Suppressor macrophage treated with lipopolysaccharide for 1 hour (primary cell): ENCODE results near the gene TIAM2.

Experiments
- DNase-seq, 3 donors: peaks; one replicate each; pipeline ENCODE4 v3.0.0-alpha.2; 2020 to 2022

The TIAM2 gene

GRCh38 chr6:155241966-155242365, 246.9 kb downstream of the TIAM2 start:
- DNase-seq, result no peak

GRCh38 chr6:155244434-155244833, 249.3 kb downstream of the TIAM2 start:
- DNase-seq, result no peak

GRCh38 chr6:155245193-155245592, 250.1 kb downstream of the TIAM2 start:
- DNase-seq, result no peak

- no peak for DNase-seq
Measured at GRCh38 chr6:155245831-155246230, 250.7 kb downstream of the TIAM2 start.

- no peak for DNase-seq
Measured at GRCh38 chr6:155246825-155247224, 251.7 kb downstream of the TIAM2 start.

- DNase-seq, result no peak
Measured at GRCh38 chr6:155247618-155248007, 252.5 kb downstream of the TIAM2 start.

- DNase-seq, result peak; percentile 47 to 63 (median 57)
Measured at GRCh38 chr6:155248008-155249001, 253.2 kb downstream of the TIAM2 start.

- DNase-seq, result no peak
Measured at GRCh38 chr6:155250701-155251381, 255.7 kb downstream of the TIAM2 start.

GRCh38 chr6:155252581-155252980, 257.5 kb downstream of the TIAM2 start:
- DNase-seq, result no peak

- no peak for DNase-seq
Measured at GRCh38 chr6:155253337-155253736, 258.2 kb downstream of the TIAM2 start.

GRCh38 chr6:155254139-155254538, 259.0 kb downstream of the TIAM2 start:
- DNase-seq, result no peak

- DNase-seq, result no peak
Measured at GRCh38 chr6:155256122-155256795, 261.1 kb downstream of the TIAM2 start.

- no peak for DNase-seq
Measured at GRCh38 chr6:155257796-155258195, 262.7 kb downstream of the TIAM2 start.

GRCh38 chr6:155259204-155259603, 264.1 kb downstream of the TIAM2 start:
- no peak for DNase-seq

GRCh38 chr6:155259897-155260296, 264.8 kb downstream of the TIAM2 start:
- DNase-seq, result no peak

- DNase-seq, result no peak
Measured at GRCh38 chr6:155260686-155261085, 265.6 kb downstream of the TIAM2 start.

GRCh38 chr6:155261111-155261900, 266.2 kb downstream of the TIAM2 start:
- no peak for DNase-seq

GRCh38 chr6:155262655-155263054, 267.5 kb downstream of the TIAM2 start:
- no peak for DNase-seq

GRCh38 chr6:155263373-155264063, 268.4 kb downstream of the TIAM2 start, which contains the start of gene CLDN20:
TSS of gene CLDN20 (plus strand) at chr6:155264013. CDS start at chr6:155275720, 11,707 bp downstream.
- no peak for DNase-seq

GRCh38 chr6:155264693-155265320, 269.7 kb downstream of the TIAM2 start:
- DNase-seq, result no peak

- DNase-seq, result peak in 1 of 3 donors; percentile 3
Measured at GRCh38 chr6:155265843-155266535, 270.9 kb downstream of the TIAM2 start.
